DND-41 (cell line): Measurements from ENCODE around the gene SUPT3H.

ENCODE experiments used
- ATAC-seq: fragments of 200-7000 bp; cut with Tn5 transposase; 3 replicates; pipeline ENCODE4 v1.9.1; 2021; ENCODE audit warnings: low read depth; ENCODE audit not compliant: insufficient read depth
- DNase-seq: peaks from one replicate; pipeline ENCODE4 v3.0.0-alpha.2; 2020
- H2AFZ ChIP-seq: 2 replicates; pipeline ENCODE4 v1.6.0; 2012; ENCODE audit warnings: low read depth, low read length
- H3K27ac ChIP-seq: 2 replicates; pipeline ENCODE4 v1.5.1; 2012; ENCODE audit warnings: low read length, inconsistent platforms
- H3K27me3 ChIP-seq: fragments of 200-600 bp; sonication (generic); 2 replicates; pipeline ENCODE4 v1.6.0; 2012; ENCODE audit warnings: low read length, mild to moderate bottlenecking, inconsistent platforms; ENCODE audit not compliant: insufficient read depth, poor library complexity
- H3K36me3 ChIP-seq: 2 replicates; pipeline ENCODE4 v1.5.1; 2012; ENCODE audit warnings: low read length, inconsistent platforms; ENCODE audit not compliant: insufficient read depth
- H3K4me1 ChIP-seq: 2 replicates; pipeline ENCODE4 v1.5.1; 2012; ENCODE audit warnings: mild to moderate bottlenecking, low read length; ENCODE audit not compliant: insufficient read depth
- H3K4me2 ChIP-seq: 2 replicates; pipeline ENCODE4 v1.6.0; 2012; ENCODE audit warnings: mild to moderate bottlenecking, moderate library complexity, low read length, inconsistent platforms; ENCODE audit not compliant: insufficient read depth
- H3K4me3 ChIP-seq, 2 experiments: fragments of 200-600 bp in 1 of 2; shearing (Covaris generic) in 1 of 2; 2 replicates each; pipeline ENCODE4 v1.5.1; 2012 to 2016; ENCODE audit warnings: inconsistent platforms in 2 of 2, low read length in 2 of 2, mild to moderate bottlenecking in 2 of 2, low read depth in 1 of 2, moderate library complexity in 1 of 2
- H3K79me2 ChIP-seq: 2 replicates; pipeline ENCODE4 v1.6.0; 2012; ENCODE audit warnings: low read length, inconsistent platforms; ENCODE audit not compliant: insufficient read depth
- H3K9ac ChIP-seq: 2 replicates; pipeline ENCODE4 v1.6.0; 2012; ENCODE audit warnings: low read depth, mild to moderate bottlenecking, inconsistent platforms, low read length, moderate library complexity
- H3K9me3 ChIP-seq: 2 replicates; pipeline ENCODE4 v1.5.1; 2012; ENCODE audit warnings: low read length, moderate library complexity, mild to moderate bottlenecking, inconsistent platforms; ENCODE audit not compliant: insufficient read depth, severe bottlenecking
- H4K20me1 ChIP-seq: 2 replicates; pipeline ENCODE4 v1.6.0; 2012; ENCODE audit warnings: low read length; ENCODE audit not compliant: insufficient read depth
- CTCF ChIP-seq: IDR thresholded peaks from 2 replicates; pipeline ENCODE4 v1.5.1; 2012; ENCODE audit warnings: borderline replicate concordance, low read length, moderate library complexity, mild to moderate bottlenecking; ENCODE audit not compliant: poor library complexity, severe bottlenecking; ENCODE audit errors: extremely low read depth
- EZH2 ChIP-seq: IDR thresholded peaks from 3 replicates; pipeline ENCODE4 v1.6.1; 2012; ENCODE audit warnings: borderline replicate concordance, low read depth, mild to moderate bottlenecking, moderate library complexity, low read length, inconsistent platforms; ENCODE audit not compliant: severe bottlenecking

SUPT3H gene

GRCh38 chr6:45353654-45354053 is 24.1 kb downstream of the SUPT3H start:
- H3K36me3 ChIP-seq: peaks cover 6% of the 10 kb centered on the region; the same call in 1 of the 2 replicates

DNA sequence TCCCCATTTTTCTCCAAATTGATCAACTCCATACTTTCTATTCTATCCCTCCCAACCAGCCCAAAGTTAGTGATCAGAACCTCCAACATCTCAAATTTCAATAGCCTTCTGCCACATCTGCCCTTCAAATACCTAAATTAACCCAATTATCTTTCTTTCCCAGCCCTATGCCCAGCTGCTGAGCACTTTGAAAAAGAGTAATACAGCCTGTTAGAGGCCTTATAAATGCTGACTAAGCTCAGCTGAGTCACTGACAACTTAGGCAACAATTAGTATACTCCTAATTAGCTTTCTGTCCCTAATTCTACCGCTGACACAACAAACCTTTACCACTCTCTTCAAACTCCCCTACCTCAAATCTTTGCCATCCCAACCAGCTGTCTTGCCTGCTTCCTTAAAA is 26.1 kb downstream of the SUPT3H start:
- DNase-seq (no peak), ATAC-seq (no peak)
- H2AFZ ChIP-seq: no peak overlapping the region
- no peaks in the 10 kb centered on the region for H3K9me3 ChIP-seq
- H3K9ac ChIP-seq: no peak overlapping the region
- no peaks in the 10 kb centered on the region for H3K79me2 ChIP-seq
- H3K4me3 ChIP-seq: no peak overlapping the region
- no peaks in the 10 kb centered on the region for H3K4me1 ChIP-seq
- no peak overlapping the region for H3K27ac ChIP-seq
- H3K27me3 ChIP-seq: no peaks in the 10 kb centered on the region
- TF ChIP-seq EZH2 (no peak), CTCF (no peak)
- H3K4me2 ChIP-seq: no peak overlapping the region
- H4K20me1 ChIP-seq: no peaks in the 10 kb centered on the region
- peaks cover 6% of the 10 kb centered on the region; the same call in 1 of the 2 replicates for H3K36me3 ChIP-seq

More at GRCh38 chr6:45353654-45354053, 24.1 kb downstream of the SUPT3H start:
- Histone ChIP-seq H3K4me3 (no peak overlapping the region), H3K4me1 (no peaks in the 10 kb centered on the region), H2AFZ (no peak overlapping the region), H3K9me3 (no peaks in the 10 kb centered on the region), H3K27me3 (no peaks in the 10 kb centered on the region), H3K27ac (no peak overlapping the region), H3K4me2 (no peak overlapping the region), H3K79me2 (no peaks in the 10 kb centered on the region), H3K9ac (no peak overlapping the region), H4K20me1 (no peaks in the 10 kb centered on the region)
- ATAC-seq (no peak), DNase-seq (no peak)
- no peak for TF ChIP-seq EZH2
- no peak for TF ChIP-seq CTCF

- H3K27me3 ChIP-seq: no peaks in the 10 kb centered on the region
- TF ChIP-seq CTCF: no peak
- TF ChIP-seq EZH2: no peak
- ATAC-seq: no peak
- H3K27ac ChIP-seq: no peak overlapping the region
- H3K36me3 ChIP-seq: peaks cover 6% of the 10 kb centered on the region; the same call in 1 of the 2 replicates
- no peak for DNase-seq
- H3K4me3 ChIP-seq: no peak overlapping the region
- no peak overlapping the region for H3K9ac ChIP-seq
- H3K9me3 ChIP-seq: no peaks in the 10 kb centered on the region
- no peaks in the 10 kb centered on the region for H4K20me1 ChIP-seq
- H3K4me1 ChIP-seq: no peaks in the 10 kb centered on the region
- no peaks in the 10 kb centered on the region for H3K79me2 ChIP-seq
- H3K4me2 ChIP-seq: no peak overlapping the region
- H2AFZ ChIP-seq: no peak overlapping the region
Measured at GRCh38 chr6:45351076-45351475, 26.7 kb downstream of the SUPT3H start.

- no peak for TF ChIP-seq CTCF
- no peak for TF ChIP-seq EZH2
- DNase-seq: no peak
- Histone ChIP-seq H3K4me2 (no peak overlapping the region), H3K79me2 (no peaks in the 10 kb centered on the region), H4K20me1 (no peaks in the 10 kb centered on the region), H3K4me1 (no peaks in the 10 kb centered on the region), H3K27ac (no peak overlapping the region), H3K9me3 (no peaks in the 10 kb centered on the region), H3K4me3 (no peak overlapping the region), H3K9ac (no peak overlapping the region), H3K36me3 (peaks cover 6% of the 10 kb centered on the region; the same call in 1 of the 2 replicates), H2AFZ (no peak overlapping the region), H3K27me3 (no peaks in the 10 kb centered on the region)
- no peak for ATAC-seq
Measured at GRCh38 chr6:45350186-45350710, 27.5 kb downstream of the SUPT3H start.
